HepG2 (cell line): ENCODE results near the gene KANSL1L. TPM values are rescaled to one million over a fixed set of nuclear protein-coding genes. Genes with fewer than 3 reads are reported as not detected.

Experiments used
- IKZF1 ChIP-seq: fragments of 450-650 bp; IDR thresholded peaks from 2 replicates; pipeline ENCODE4 v1.7.1; 2016
- KMT2A ChIP-seq: sonication (generic); formaldehyde crosslinking; IDR thresholded peaks from 2 replicates; pipeline ENCODE4 v1.4.0; 2020; ENCODE audit warnings: missing genetic modification reagents
- MAZ ChIP-seq, 2 experiments: sonication (generic) in 1 of 2; formaldehyde crosslinking in 1 of 2; IDR thresholded peaks; 2 replicates each; pipeline versions ENCODE4 v1.5.0 to v1.6.1; 2012 to 2020; ENCODE audit warnings: low read depth in 2 of 2, mild to moderate bottlenecking in 2 of 2, borderline replicate concordance in 1 of 2, improper control_type of control experiment in 1 of 2, low read length in 1 of 2, missing genetic modification reagents in 1 of 2, moderate library complexity in 1 of 2
- NFE2L1 ChIP-seq: sonication (generic); formaldehyde crosslinking; IDR thresholded peaks from 2 replicates; pipeline ENCODE4 v1.4.0; 2020; ENCODE audit warnings: missing genetic modification reagents, mild to moderate bottlenecking, borderline replicate concordance
- NFIC ChIP-seq: IDR thresholded peaks from 2 replicates; pipeline ENCODE4 v1.6.1; 2012; ENCODE audit warnings: mild to moderate bottlenecking, low read length, inconsistent platforms
- PRDM15 ChIP-seq: sonication (generic); formaldehyde crosslinking; IDR thresholded peaks from 2 replicates; pipeline ENCODE4 v1.4.0; 2020; ENCODE audit warnings: missing genetic modification reagents
- RELA ChIP-seq: sonication (generic); formaldehyde crosslinking; IDR thresholded peaks from 2 replicates; pipeline ENCODE4 v1.4.0; 2020; ENCODE audit warnings: missing genetic modification reagents
- SRY ChIP-seq: sonication (generic); formaldehyde crosslinking; IDR thresholded peaks from 2 replicates; pipeline ENCODE4 v1.8.0; 2022; ENCODE audit warnings: mild to moderate bottlenecking, missing genetic modification reagents
- TAF1 ChIP-seq: sonication (generic); formaldehyde crosslinking; IDR thresholded peaks from 2 replicates; pipeline ENCODE4 v1.4.0; 2020; ENCODE audit warnings: missing genetic modification reagents
- TAF15 ChIP-seq: fragments of 200-400 bp; formaldehyde crosslinking; IDR thresholded peaks from one replicate; pipeline ENCODE4 v1.6.1; 2018; ENCODE audit warnings: mild to moderate bottlenecking, low read depth, low read length; ENCODE audit not compliant: poor library complexity, severe bottlenecking
- TBX3 ChIP-seq: fragments of 450-650 bp; IDR thresholded peaks from 2 replicates; pipeline ENCODE4 v1.6.1; 2017; ENCODE audit warnings: antibody characterized with exemption, mild to moderate bottlenecking, inconsistent platforms, borderline replicate concordance
- ZNF326 ChIP-seq: sonication (generic); formaldehyde crosslinking; IDR thresholded peaks from 2 replicates; pipeline ENCODE4 v1.4.0; 2020; ENCODE audit warnings: missing genetic modification reagents, borderline replicate concordance
- ZSCAN9 ChIP-seq: IDR thresholded peaks from 2 replicates; pipeline ENCODE4 v1.6.1; 2016; ENCODE audit warnings: borderline replicate concordance
- polyA plus RNA-seq, 8 experiments: library from polyadenylated mRNA; depleted of rRNA in 3 of 8; stranded (reverse) in 7 of 8; unstranded in 1 of 8; fragments of >200 nt; fragmentation: Illumina TruSeq in 4 of 8; extraction: Trizol in 4 of 8; gene quantifications; 2 replicates each; pipeline versions ENCODE4 v1.2.1 to v1.2.3, GENCODE V29; 2011 to 2016; ENCODE audit warnings: low read depth in 4 of 8, missing spikeins in 1 of 8, mixed read lengths in 1 of 8; ENCODE audit not compliant: insufficient read depth in 1 of 8
- total RNA-seq, 5 experiments: library from RNA; depleted of rRNA; stranded (reverse); fragments of >200 nt; fragmentation: Illumina TruSeq; extraction: Trizol; gene quantifications; 2 replicates each; pipeline ENCODE4 v1.2.3, GENCODE V29; 2016; ENCODE audit warnings: low read depth in 1 of 5
- TF ChIP-seq, protein P1 (sequence below): sonication (generic); formaldehyde crosslinking; IDR thresholded peaks from 2 replicates; pipeline ENCODE4 v1.9.0; 2021; ENCODE audit warnings: mild to moderate bottlenecking, missing genetic modification reagents

The KANSL1L gene
- total and polyA plus RNA-seq, 2 of the 13 experiments (the other 11 are each of a cell fraction or from before 2014, with no cell fraction given): 5.4 to 10.3 TPM

- TF ChIP-seq TAF15: no peak
- TF ChIP-seq, protein P1, sequence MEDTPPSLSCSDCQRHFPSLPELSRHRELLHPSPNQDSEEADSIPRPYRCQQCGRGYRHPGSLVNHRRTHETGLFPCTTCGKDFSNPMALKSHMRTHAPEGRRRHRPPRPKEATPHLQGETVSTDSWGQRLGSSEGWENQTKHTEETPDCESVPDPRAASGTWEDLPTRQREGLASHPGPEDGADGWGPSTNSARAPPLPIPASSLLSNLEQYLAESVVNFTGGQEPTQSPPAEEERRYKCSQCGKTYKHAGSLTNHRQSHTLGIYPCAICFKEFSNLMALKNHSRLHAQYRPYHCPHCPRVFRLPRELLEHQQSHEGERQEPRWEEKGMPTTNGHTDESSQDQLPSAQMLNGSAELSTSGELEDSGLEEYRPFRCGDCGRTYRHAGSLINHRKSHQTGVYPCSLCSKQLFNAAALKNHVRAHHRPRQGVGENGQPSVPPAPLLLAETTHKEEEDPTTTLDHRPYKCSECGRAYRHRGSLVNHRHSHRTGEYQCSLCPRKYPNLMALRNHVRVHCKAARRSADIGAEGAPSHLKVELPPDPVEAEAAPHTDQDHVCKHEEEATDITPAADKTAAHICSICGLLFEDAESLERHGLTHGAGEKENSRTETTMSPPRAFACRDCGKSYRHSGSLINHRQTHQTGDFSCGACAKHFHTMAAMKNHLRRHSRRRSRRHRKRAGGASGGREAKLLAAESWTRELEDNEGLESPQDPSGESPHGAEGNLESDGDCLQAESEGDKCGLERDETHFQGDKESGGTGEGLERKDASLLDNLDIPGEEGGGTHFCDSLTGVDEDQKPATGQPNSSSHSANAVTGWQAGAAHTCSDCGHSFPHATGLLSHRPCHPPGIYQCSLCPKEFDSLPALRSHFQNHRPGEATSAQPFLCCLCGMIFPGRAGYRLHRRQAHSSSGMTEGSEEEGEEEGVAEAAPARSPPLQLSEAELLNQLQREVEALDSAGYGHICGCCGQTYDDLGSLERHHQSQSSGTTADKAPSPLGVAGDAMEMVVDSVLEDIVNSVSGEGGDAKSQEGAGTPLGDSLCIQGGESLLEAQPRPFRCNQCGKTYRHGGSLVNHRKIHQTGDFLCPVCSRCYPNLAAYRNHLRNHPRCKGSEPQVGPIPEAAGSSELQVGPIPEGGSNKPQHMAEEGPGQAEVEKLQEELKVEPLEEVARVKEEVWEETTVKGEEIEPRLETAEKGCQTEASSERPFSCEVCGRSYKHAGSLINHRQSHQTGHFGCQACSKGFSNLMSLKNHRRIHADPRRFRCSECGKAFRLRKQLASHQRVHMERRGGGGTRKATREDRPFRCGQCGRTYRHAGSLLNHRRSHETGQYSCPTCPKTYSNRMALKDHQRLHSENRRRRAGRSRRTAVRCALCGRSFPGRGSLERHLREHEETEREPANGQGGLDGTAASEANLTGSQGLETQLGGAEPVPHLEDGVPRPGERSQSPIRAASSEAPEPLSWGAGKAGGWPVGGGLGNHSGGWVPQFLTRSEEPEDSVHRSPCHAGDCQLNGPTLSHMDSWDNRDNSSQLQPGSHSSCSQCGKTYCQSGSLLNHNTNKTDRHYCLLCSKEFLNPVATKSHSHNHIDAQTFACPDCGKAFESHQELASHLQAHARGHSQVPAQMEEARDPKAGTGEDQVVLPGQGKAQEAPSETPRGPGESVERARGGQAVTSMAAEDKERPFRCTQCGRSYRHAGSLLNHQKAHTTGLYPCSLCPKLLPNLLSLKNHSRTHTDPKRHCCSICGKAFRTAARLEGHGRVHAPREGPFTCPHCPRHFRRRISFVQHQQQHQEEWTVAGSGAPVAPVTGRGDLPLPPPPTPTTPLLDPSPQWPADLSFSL: no peak
- TF ChIP-seq SRY: no peak
- peak; percentile 86 for TF ChIP-seq TAF1 (CRISPR knock-in tag)
- TF ChIP-seq PRDM15: no peak; the same call in 1 of the 2 replicates
- peak; percentile 86 for TF ChIP-seq MAZ (IDR thresholded peaks at IDR 0.05; ENCODE audit: borderline replicate concordance, low read depth, low read length)
- TF ChIP-seq MAZ (CRISPR knock-in tag; IDR thresholded peaks at IDR 0.05; ENCODE audit: low read depth): peak; percentile 95
- no peak for TF ChIP-seq NFE2L1 (CRISPR knock-in tag)
- TF ChIP-seq IKZF1: no peak
- TF ChIP-seq ZSCAN9 (CRISPR knock-in tag): peak; percentile 40; the same call in 1 of the 2 replicates
- TF ChIP-seq KMT2A (CRISPR knock-in tag): peak; percentile 95
- TF ChIP-seq ZNF326 (CRISPR knock-in tag): no peak
- 0 out of 2 replicates have a peak, but pooled peaks have one; percentile 27 for TF ChIP-seq RELA (CRISPR knock-in tag)
- TF ChIP-seq NFIC: no peak
- no peak for TF ChIP-seq TBX3
Observed at GRCh38 chr2:210002158-210003157, 168.8 kb downstream of the KANSL1L start, which contains the start of gene RPE (continued).
